ENCODE data around the gene ZNF668.
"Not testable (repeated sequence)": the region's sequence is repeated elsewhere in the genome, so short reads cannot be mapped to it uniquely, and the experiment has no call there.

ZNF668 gene

DNA sequence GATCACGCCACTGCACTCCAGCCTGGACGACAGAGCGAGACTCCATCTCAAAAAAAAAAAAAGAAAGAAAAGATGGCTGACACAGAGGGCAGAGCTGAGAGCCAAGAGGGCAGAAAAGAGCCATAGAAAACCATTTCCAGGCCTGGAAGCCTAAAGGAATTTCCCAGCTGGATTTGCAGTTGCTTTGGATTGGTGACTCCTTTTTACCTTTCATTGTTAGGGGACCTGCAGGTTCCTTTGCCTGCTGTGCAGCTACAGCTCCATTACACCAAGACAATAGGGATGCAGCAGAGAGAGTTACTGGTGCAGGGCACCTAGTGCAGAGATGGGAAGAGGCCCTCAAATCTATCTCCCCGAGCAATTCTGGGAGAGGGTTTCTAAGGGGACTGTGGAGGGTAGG lies 18.4 kb downstream of the ZNF668 start:
- DNase-seq (ENCODE audit: low read depth): no peak

DNA sequence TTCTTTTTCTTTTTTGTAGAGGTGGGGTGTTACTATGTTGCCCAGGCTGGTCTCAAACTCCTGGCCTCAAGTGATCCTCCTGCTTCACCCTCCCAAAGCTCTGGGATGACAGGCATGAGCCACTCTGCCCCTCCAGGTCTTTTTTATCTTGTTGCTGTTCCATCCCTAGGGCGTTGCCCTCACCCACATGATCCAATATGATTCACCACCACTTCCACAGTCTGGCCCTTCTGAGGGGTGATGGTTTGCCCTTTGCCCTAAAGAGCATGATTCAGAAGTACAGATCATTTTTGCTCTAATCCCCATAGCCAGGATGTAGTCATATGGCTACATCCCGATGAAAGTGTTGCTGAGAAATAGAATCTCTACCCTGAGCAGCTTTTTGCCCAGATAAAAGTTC lies 21.9 kb downstream of the ZNF668 start:
- peak; percentile 88 for DNase-seq (ENCODE audit: low read depth)

DNA sequence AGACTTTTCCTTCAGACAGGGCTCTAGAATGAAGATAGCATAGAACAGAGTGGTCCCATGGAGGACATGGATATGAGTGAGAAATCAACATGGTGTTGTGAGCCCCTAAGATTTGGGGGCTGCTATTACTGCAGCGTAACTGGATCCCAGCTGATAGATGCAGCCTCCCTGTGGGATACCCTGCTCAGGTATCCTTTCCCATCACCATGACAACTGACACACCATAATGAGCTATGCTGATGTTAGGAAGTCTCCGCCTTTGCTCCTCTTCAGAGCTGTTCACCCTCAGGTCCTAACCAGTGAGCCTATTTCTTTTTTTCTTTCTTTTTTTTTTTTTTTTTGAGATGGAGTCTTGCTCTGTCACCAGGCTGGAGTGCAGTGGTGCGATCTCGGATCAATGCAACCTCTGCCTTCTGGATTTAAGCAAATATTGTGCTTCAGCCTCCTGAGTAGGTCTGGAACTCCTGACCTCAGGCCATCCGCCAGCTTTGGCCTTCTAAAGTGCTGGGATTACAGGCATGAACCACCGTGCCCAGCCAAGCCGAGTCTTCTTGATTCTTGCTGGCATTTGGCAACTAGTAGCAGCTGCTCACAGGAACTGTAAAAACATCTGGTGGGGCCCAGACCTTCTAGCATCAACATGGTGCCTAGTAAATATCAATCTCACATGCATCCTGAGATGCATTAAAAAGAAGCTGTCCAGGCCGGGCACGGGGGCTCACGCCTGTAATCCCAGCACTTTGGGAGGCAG lies 23.6 kb downstream of the ZNF668 start:
- peak; percentile 67 for DNase-seq (ENCODE audit: low read depth)

DNA sequence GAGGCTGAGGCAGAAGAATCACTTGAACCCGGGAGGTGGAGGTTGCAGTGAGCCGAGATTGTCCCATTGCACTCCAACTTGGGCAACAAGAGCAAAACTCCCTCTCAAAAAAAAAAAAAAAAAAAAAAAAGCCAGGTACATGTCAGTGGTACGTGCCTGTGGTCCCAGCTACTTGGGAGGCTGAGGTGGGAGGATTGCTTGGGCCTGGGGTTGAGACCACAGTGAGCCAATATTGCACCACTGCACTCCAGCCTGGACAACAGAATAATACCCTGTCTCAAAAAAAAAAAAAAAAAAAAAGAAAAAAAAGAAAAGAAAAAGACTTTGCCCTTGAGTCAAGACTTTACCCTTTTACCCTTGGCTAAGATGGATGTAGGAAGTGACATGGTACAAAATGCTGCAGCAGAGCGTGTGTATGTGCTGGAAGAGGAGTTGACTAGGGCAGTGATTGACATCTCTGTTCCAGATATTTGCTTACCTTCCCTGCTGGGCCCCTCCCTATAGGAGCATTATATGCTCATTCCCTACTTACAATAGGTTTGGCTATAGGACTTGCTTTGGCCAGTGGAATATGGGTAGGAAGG lies 30.1 kb downstream of the ZNF668 start:
- no peak for DNase-seq (ENCODE audit: low read depth)

DNA sequence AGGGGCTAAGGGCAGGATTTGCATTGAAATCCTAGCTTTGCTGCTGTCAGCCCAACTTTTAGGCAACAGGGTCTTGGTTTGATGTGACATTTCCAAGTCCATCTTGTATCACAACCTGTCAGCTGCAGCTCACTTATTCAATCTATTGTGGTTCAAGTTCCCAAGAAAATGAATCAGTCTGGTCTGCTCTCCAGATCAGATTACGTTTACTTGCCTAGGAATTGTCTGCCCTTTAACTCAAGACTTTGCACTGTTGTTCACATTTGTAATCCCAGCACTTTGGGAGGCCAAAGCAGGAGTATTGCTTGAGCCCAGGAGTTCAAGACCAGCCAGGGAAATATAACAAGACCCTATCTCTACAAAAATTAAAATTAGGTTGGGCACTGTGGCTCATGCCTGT lies 30.7 kb downstream of the ZNF668 start:
- DNase-seq (ENCODE audit: low read depth): peak; percentile 13

DNA sequence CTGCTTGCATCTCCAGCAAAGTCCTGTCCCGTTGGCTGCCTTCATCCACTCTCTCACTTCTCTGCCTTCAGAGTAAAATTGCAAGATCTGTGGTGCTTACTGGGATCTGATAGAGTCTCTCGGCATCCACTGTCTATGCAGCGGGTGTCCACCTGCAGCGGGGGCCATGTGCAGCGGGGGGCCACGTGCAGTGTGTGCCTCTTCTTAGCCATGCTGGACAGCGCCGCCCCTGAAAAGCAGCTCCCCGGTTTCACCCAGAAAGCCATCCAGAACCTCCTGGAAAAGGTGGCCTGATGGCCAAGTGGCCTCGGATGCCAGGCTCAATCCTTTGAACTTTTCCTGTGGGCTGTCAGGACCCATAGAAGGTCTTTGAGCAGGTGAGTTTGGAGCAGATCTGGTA lies 31.2 kb downstream of the ZNF668 start:
- no peak for DNase-seq (ENCODE audit: low read depth)

DNA sequence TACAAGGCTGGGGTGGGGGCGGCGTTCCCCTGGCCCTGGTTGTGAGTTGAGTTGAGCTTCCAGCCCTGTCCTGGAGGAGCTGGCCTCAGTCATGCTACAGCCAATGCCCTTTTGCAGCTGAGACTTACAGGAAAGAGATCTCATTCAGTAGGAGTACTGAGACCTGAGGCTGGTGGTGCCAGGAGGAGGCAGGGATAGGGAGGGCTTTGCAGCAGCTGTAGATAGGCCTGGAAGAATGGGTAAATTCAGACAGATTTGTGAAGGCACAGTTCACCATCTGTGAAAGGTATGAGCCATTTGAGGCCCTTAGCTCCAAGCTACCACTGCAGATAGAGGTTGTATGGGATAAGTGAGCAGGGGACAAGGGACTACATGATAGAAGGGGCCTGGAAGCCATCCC lies 35.0 kb downstream of the ZNF668 start:
- no peak for DNase-seq (ENCODE audit: low read depth)

DNA sequence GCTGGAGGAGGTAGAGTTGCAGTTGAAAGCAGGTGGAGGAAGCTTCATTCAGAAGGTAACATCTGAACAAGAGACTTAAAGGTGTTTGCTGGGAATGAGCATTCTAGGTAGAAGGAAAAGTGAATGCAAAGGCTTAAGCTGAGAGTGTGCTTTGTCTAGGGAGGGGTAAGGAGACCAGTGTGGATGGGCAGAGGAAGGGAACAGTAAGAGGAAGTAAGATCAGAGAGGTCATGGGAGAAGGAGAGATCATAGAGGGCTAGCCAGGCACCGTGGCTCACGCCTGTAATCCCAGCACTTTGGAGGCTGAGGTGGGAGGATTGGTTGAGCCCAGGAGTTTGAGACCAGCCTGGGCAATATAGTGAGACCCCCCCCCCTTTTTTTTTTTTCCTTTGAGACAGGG lies 37.3 kb downstream of the ZNF668 start:
- no peak for DNase-seq (ENCODE audit: low read depth)

DNA sequence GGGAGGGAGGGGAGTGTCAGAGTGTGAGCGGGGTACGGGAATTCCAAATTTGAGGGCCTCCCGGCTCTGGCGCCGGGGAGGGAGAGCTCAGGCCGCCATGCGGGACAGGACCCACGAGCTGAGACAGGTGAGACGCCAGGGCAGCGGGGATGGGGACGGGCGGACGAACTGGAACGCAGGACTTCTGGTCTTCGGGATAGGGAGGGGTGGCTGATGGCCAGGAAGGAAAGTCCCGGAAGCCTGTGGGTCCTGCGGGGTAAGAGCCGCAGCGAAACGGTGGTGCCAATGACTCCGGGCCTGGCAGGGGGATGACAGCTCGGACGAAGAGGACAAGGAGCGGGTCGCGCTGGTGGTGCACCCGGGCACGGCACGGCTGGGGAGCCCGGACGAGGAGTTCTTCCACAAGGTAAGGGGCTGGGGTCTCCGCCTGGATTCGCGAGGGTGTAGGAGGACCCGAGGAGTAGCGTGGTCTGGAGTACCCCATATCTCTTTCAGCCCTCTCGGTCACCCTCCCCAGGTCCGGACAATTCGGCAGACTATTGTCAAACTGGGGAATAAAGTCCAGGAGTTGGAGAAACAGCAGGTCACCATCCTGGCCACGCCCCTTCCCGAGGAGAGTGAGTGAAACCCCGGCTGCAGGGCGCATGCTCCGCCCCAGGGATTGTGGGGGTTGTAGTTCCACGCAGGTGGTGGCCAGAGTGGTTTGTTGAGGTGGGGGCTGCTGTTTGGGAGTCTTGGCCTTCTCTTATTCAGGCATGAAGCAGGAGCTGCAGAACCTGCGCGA lies 40.1 kb downstream of the ZNF668 start:
- DNase-seq (ENCODE audit: low read depth): peak; percentile 66

DNA sequence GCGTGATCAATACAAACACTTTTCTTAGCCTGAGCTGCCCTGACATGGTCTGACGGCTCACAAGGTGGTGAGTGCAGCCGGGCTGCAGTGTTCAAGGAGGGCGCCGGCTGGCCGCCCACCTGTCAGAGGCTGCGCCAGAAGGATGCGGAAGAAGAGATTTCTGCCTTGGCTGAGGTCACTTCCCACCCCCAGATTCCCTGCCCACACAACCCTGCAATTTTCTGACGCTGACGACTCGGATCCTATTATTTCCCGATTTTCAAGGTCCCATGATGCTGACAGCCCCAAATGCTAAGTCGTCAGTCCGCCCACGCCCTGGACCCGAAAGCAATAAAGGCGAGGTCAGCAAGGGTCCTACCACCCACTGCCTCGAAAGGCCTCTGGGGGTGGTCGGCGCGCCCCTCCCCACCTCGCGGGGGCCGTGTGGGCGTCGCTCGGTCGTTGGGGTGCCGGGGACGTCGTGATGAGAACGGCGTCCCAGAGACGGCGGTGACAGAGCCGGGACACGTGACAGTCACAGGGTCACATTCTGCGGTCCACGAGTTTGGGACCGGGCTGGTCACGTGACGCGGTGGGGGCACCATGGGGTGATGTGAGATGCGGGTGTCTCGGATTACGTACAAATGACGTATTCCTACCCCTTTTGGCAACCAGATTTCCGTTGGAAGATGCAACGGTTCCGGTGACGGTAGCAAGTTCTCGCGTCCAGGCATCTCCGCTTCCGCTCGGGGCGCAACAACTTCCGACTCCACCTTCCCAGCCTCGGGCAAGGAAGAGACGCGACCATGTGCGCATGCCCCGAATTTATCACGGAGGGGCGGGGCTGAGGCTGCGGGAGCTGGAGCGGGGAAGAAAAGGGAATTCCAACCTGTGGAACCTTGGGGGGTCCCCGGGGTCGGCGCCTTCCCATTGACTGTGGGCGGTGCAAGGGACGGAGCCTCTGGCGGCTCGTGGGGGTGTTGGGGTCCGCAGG lies 41.0 kb downstream of the ZNF668 start, which contains the start of gene STX4:
STX4 (plus strand) TSS at position 823 of the 973 bp plus-strand sequence. CDS start 248 bp downstream, outside the sequence.
- DNase-seq (ENCODE audit: low read depth): peak; percentile 97

DNA sequence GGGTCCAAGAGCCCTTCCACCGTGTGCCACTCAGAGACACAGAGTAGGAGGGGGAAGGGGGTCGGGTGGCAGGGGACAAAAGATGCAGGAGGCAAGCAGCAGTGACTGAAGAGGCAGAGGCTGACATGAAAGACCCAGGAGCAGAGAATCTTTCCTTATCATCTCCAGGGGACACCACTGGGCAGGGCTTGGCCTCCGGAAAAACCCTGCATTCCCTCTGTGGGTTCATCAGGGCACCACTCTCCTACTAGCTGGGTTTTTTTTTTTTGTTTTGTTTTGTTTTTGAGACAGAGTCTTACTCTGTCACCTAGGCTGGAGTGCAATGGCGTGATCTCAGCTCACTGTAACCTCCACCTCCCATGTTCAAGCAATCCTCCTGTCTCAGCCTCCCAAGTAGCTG lies 42.8 kb downstream of the ZNF668 start:
- DNase-seq (ENCODE audit: low read depth): no peak

DNA sequence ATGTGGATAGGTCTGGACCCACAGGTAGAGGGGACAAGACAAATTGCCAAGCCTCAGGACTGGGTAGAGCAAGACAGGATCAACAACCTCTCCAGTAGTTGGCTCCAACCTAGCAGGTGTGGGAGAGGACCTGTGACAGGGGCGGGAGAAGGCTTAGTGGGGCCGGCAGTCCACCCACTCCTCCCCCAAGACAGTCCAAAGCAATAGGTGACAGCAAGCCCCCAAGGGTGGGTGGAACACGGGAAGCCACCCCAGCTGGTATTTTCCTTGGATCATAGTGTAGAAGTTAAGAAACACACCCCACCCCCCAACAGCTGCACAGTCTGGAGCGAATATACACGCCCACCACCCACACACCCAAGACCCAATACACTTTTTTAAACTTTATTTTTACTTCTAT lies 44.8 kb downstream of the ZNF668 start:
- no peak for DNase-seq (ENCODE audit: low read depth)

DNA sequence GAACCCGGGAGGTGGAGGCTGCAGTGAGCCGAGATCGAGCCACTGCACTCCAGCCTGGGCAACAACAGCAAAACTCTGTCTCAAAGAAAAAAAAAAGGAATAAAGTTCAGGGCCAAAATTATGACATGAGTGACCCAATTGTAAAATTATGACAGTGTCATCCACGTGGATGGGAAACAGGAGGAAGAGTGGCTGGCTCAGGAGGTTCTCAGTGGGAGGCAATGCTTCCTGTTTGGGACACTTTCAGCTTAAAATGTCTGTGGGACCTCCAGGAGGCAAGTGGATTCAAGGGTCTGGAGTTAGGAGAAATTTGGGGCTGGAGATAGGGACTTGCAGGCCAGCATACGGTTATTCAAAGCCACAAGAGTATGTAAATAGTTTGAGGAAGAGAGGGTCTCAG lies 48.7 kb downstream of the ZNF668 start:
- DNase-seq (ENCODE audit: low read depth): no peak

DNA sequence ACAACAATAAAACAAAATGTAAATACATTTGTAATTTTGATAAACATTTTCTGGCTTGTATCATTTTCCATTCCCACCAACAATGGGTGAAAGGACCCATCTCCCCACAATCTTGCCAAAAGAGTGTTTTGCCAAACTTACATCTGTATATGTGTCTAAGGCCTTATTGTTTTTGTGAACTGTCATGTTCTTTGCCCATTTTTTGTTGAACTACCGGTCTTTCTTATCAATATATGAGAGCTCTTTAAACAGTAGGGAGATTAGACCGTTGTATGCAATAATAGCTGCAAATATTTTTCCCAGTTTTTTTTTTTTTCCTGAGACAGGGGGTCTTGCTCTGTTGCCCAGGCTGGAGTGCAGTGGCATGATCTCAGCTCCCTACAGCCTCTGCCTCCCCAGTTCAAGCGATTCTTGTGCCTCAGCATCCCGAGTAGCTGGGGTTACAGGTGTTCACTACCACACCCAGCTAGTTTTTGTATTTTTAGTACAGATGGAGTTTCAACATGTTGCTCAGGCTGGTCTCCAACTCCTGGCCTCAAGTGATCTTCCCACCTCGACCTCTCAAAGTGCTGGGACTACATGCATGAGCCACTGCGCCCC lies 50.3 kb downstream of the ZNF668 start:
- DNase-seq (ENCODE audit: low read depth): no peak

DNA sequence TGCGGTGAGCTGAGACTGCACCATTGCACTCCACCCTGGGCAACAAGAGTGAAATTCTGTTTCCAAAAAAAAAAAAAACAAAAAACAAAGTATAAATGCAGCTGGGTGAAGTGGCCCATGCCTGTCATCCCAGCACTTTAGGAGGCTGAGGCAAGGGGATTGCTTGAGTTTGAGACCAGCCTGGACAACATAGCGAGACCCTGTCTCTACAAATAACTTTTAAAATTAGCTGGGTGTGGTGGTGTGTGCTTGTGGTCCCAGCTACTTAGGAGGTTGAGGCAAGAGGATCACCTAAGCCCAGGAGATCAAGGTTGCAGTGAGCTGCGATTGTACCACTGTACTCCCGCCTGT lies 50.8 kb downstream of the ZNF668 start:
- DNase-seq (ENCODE audit: low read depth): no peak

DNA sequence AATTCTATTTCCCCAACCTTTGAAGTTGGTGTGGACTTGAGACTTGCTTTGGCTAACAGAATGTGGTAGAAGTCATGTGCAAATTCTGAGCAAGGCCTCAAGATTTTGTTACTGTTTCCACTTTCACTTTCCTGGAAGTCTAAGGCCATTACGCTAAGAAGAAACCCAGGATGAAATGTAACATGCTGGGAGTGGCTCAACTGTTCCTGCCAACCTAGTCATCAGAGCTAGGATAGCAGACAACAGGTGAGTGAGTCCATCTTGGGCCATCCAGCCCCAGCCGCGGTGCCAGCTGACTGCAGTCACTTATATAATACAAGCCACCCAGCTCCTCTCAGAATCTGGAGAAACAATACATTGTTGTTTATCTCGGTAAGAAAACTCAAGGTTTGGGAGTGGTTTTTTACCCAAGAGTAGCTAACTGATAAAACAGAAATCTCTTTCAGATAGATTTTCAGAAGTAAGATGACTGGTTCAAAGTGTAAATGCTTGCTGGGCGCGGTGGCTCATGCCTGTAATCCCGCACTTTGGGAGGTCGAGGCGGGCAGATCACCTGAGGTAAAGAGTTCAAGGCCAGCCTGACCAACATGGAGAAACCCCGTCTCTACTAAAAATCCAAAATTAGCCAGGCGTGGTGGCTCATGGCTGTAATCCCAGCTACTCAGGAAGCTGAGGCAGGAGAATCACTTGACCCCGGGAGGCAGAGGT lies 51.3 kb downstream of the ZNF668 start:
- no peak for DNase-seq (ENCODE audit: low read depth)

DNA sequence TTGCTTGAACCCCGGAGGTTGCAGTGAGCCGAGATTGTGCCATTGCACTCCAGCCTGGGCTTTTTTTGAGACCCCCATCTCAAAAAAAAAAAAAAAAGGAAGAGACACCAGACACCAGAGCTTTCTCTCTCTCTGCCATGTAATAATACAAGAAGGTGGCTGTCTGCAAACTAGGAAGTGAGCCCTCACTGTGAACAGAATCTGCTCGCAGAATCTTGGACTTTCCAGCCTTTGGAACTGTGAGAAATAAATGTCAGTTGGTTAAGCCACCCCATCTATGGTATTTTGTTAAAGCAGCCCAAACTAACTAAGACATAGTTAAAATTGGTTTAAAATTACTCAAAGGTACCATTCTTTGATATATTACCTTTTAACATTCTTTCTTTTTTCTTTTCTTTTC lies 53.5 kb downstream of the ZNF668 start:
- DNase-seq (ENCODE audit: low read depth): no peak

DNA sequence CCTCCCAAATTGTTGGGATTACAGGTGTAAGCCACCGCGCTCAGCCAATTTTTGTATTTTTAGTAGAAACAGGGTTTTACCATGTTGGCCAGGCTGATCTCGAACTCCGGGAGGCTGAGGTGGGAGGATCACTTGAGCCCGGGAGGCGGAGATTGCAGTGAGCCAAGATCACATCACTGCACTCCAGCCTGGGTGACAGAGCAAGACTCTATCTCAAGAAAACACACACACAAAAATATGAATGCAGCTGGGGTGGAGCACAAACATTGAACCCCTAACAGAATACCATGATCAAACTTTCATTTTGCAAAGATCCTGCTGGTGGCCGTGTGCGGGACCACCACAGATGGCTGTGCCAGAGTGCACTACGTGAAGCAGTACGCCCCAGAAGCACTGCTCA lies 56.3 kb downstream of the ZNF668 start:
- not testable (repeated sequence) for DNase-seq (ENCODE audit: low read depth)

DNA sequence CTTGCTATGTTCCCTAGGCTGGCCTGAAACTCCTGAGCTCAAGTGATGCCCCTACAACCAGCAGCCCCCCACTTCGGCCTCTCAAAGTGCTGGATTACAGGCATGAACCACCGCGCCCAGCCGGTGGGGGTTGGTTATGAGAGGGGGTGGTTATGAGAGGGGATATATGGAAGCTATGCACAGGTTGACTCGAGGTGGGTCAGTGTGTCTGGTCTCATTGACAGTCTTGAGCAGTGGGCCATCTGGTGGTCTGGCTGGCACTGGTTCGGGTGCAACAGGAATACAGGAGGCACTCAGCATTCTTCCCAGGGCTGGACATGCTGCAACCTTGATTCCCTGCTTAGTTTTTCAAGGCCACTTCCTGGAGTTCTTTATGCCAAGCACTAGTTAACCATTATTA lies 58.0 kb downstream of the ZNF668 start:
- no peak for DNase-seq (ENCODE audit: low read depth)

DNA sequence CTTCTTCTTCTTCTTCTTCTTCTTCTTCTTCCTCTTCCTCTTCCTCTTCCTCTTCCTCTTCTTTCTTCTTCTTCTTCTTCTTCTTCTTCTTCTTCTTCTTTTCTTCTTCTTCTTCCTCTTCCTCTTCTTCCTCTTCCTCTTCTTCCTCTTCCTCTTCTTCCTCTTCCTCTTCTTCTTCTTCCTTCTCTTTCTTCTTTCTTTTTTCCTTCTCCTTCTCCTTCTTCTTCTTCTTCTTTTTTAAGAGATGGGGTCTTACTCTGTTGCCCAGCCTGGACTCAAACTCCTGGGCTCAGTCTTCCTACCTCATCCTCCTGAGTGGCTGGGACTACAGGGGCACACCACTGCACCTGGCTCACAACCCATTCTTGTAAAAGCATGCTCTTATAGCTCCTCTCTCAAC lies 60.7 kb downstream of the ZNF668 start:
- not testable (repeated sequence) for DNase-seq (ENCODE audit: low read depth)

DNA sequence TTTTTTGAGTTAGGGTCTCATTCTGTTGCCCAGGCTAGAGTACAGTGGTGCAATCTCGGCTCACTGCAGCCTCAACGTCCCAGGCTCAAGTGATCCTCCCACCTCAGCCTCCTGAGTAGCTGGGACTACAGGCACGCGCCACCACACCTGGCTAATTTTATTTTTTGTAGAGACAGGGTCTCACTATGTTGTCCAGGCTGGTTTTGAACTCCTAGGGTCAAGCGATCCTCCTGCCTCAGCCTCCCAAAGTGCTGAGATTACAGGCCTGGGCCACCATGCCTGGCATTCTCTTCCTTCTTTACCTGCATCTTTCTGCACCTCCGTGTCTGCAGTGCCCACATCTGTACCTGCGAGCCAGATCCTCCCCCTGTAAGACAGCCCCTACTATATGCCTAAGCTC lies 62.2 kb downstream of the ZNF668 start:
- DNase-seq (ENCODE audit: low read depth): not testable (repeated sequence)
